DOHH2 (cell line): Measurements from ENCODE around the gene RAB8B.

Source experiments
- EZH2phosphoT487 ChIP-seq: fragments of 200-600 bp; sonication (generic); IDR thresholded peaks from 2 replicates; pipeline ENCODE4 v1.6.1; 2017; ENCODE audit warnings: borderline replicate concordance, mild to moderate bottlenecking, antibody characterized with exemption, low read length, moderate library complexity, mixed read lengths
- TF ChIP-seq, protein P1 (sequence below): fragments of 200-600 bp; sonication (generic); IDR thresholded peaks from one replicate; pipeline ENCODE4 v1.5.1; 2014; ENCODE audit warnings: antibody characterized with exemption, mild to moderate bottlenecking, low read depth, low read length; ENCODE audit not compliant: poor library complexity, severe bottlenecking

DNA sequence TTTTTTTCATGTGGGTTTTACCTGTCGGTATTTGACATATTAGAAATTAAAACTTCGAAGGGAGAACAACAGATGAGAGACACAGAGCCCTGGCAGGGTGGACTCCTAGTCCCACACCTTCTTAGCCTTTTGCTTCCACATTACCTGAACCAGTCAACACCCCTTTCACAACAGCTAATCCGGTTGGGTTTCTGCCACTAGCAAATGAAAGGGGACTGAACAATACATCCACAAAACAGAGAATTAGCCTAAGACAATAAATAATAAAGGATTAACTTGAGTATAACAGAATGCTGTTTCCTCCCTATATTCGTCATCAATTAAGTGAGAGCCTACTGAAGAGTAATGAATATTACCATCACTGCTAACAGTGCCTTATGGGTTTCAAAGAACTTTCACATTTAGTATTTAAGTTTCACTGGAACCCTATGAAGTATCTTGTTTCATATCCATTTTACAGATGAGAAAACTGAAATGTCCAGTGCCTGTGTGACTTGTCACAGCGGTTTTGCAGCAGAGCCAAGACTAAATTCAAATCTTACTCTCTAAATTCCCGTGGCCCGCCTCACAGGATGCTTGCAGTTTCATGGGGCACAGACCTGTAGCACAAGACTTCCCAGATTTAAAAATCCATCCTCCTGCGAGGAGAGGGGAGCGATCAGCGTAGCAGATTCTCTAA, 1.0 kb upstream of the RAB8B start:
- TF ChIP-seq, protein P1, sequence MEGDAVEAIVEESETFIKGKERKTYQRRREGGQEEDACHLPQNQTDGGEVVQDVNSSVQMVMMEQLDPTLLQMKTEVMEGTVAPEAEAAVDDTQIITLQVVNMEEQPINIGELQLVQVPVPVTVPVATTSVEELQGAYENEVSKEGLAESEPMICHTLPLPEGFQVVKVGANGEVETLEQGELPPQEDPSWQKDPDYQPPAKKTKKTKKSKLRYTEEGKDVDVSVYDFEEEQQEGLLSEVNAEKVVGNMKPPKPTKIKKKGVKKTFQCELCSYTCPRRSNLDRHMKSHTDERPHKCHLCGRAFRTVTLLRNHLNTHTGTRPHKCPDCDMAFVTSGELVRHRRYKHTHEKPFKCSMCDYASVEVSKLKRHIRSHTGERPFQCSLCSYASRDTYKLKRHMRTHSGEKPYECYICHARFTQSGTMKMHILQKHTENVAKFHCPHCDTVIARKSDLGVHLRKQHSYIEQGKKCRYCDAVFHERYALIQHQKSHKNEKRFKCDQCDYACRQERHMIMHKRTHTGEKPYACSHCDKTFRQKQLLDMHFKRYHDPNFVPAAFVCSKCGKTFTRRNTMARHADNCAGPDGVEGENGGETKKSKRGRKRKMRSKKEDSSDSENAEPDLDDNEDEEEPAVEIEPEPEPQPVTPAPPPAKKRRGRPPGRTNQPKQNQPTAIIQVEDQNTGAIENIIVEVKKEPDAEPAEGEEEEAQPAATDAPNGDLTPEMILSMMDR, result no peak
- no peak for TF ChIP-seq EZH2phosphoT487
